Endodermal cell (in vitro differentiated cells): ENCODE data around the gene ZBTB7C. TPM values are rescaled to one million over a fixed set of nuclear protein-coding genes. Genes with fewer than 3 reads are reported as not detected.
"Not testable (repeated sequence)": the region's sequence is repeated elsewhere in the genome, so short reads cannot be mapped to it uniquely, and the experiment has no call there.

Experiments used
- DNase-seq: peaks from one replicate; pipeline ENCODE4 v3.0.0-alpha.2; 2017
- H3K27ac ChIP-seq: 2 replicates; pipeline ENCODE4 v1.5.1; 2013; ENCODE audit warnings: mild to moderate bottlenecking, low read depth, low read length, moderate library complexity
- H3K27me3 ChIP-seq: 2 replicates; pipeline ENCODE4 v1.6.1; 2013; ENCODE audit warnings: mild to moderate bottlenecking, low read length, moderate library complexity; ENCODE audit not compliant: insufficient read depth, control insufficient read depth, poor library complexity, severe bottlenecking
- H3K36me3 ChIP-seq: 2 replicates; pipeline ENCODE4 v1.7.0; 2013; ENCODE audit warnings: mild to moderate bottlenecking, low read length, moderate library complexity; ENCODE audit not compliant: control insufficient read depth, insufficient read depth
- H3K4me1 ChIP-seq: one replicate; pipeline ENCODE4 v1.7.0; 2013; ENCODE audit warnings: low read length; ENCODE audit not compliant: control insufficient read depth, insufficient read depth
- H3K4me3 ChIP-seq: 2 replicates; pipeline ENCODE4 v1.5.1; 2013; ENCODE audit warnings: mild to moderate bottlenecking, low read length, moderate library complexity
- H3K9ac ChIP-seq: 2 replicates; pipeline ENCODE4 v1.6.1; 2013; ENCODE audit warnings: mild to moderate bottlenecking, low read length, moderate library complexity; ENCODE audit not compliant: poor library complexity, severe bottlenecking; ENCODE audit errors: extremely low read depth
- H3K9me3 ChIP-seq: 2 replicates; pipeline ENCODE4 v1.6.1; 2013; ENCODE audit warnings: mild to moderate bottlenecking, low read length, moderate library complexity; ENCODE audit not compliant: control insufficient read depth
- H3K27ac Mint-ChIP-seq: 2 replicates; pipeline ENCODE4 v1.8.0; 2020; ENCODE audit warnings: mixed read lengths
- H3K27me3 Mint-ChIP-seq: 2 replicates; pipeline ENCODE4 v1.8.0; 2021; ENCODE audit warnings: mild to moderate bottlenecking, mixed read lengths; ENCODE audit not compliant: insufficient read depth
- H3K36me3 Mint-ChIP-seq: 2 replicates; pipeline ENCODE4 v1.8.0; 2020; ENCODE audit warnings: low read depth, mixed read lengths
- H3K4me1 Mint-ChIP-seq: 2 replicates; pipeline ENCODE4 v1.8.0; 2020; ENCODE audit warnings: mixed read lengths
- H3K4me3 Mint-ChIP-seq: 2 replicates; pipeline ENCODE4 v1.8.0; 2020; ENCODE audit warnings: mild to moderate bottlenecking, moderate library complexity, mixed read lengths
- H3K9me3 Mint-ChIP-seq: 2 replicates; pipeline ENCODE4 v1.8.0; 2020; ENCODE audit warnings: mild to moderate bottlenecking, mixed read lengths
- CTCF ChIP-seq: fragments of 200-600 bp; sonication (generic); conservative IDR thresholded peaks from 2 replicates; pipeline ENCODE4 v1.5.0; 2021; ENCODE audit warnings: antibody characterized with exemption, mild to moderate bottlenecking
- WGBS, 2 experiments: methylation state at CpG; one replicate each; pipeline versions ENCODE4 v1.1.5 to v1.1.7; 2013; ENCODE audit warnings: missing lambda C conversion rate in 2 of 2, mixed read lengths in 1 of 2; ENCODE audit not compliant: insufficient coverage in 1 of 2, insufficient read length in 1 of 2; 5-methylcytosine and 5-hydroxymethylcytosine counted together
- total RNA-seq, 2 donors: library from RNA; stranded (reverse); fragmentation: NEBNext Ultra II Directional in 1 of 2; extraction: Animal tissue kit (Norgen Biotek cat#: 25700) in 1 of 2; gene quantifications; 2 replicates in 1 of 2; 3 replicates in 1 of 2; pipeline ENCODE4 v1.2.1, GENCODE V29; 2021

The ZBTB7C gene
- total RNA-seq, 2 donors from 2014 or later: 0.31 to 0.62 TPM

- no peak for TF ChIP-seq CTCF
- Histone ChIP-seq H3K4me3 (no peak overlapping the region), H3K4me1 (no peaks in the 10 kb centered on the region), H3K36me3 (no peaks in the 10 kb centered on the region), H3K27ac (no peak overlapping the region), H3K27me3 (peaks cover 25% of the 10 kb centered on the region), H3K9me3 (no peaks in the 10 kb centered on the region), H3K9ac (no peak overlapping the region)
- peaks cover 23% of the 10 kb centered on the region for H3K27me3 Mint-ChIP-seq
- no peak overlapping the region for H3K27ac Mint-ChIP-seq
- H3K4me1 Mint-ChIP-seq: peaks cover 2% of the 10 kb centered on the region
- no peak for DNase-seq
- no peaks in the 10 kb centered on the region for H3K9me3 Mint-ChIP-seq
- no peaks in the 10 kb centered on the region for H3K36me3 Mint-ChIP-seq
- no peak overlapping the region for H3K4me3 Mint-ChIP-seq
- 94% methylated on average over 6 to 9 of the region's 9 CpGs for WGBS, 2 experiments
Measured at GRCh38 chr18:48440924-48441323, 31.7 kb upstream of the ZBTB7C start.

- 81 to 88% methylated on average over 2 of the region's 3 CpGs for WGBS, 2 experiments
- peaks cover 34% of the 10 kb centered on the region for H3K27me3 Mint-ChIP-seq
- no peak overlapping the region for H3K4me3 ChIP-seq
- H3K27ac ChIP-seq: no peak overlapping the region
- no peaks in the 10 kb centered on the region for H3K36me3 Mint-ChIP-seq
- no peaks in the 10 kb centered on the region for H3K36me3 ChIP-seq
- no peak overlapping the region for H3K9ac ChIP-seq
- no peak overlapping the region for H3K4me3 Mint-ChIP-seq
- H3K27me3 ChIP-seq: peaks cover 29% of the 10 kb centered on the region
- no peaks in the 10 kb centered on the region for H3K4me1 Mint-ChIP-seq
- H3K27ac Mint-ChIP-seq: no peak overlapping the region
- no peaks in the 10 kb centered on the region for H3K4me1 ChIP-seq
- H3K9me3 ChIP-seq: no peaks in the 10 kb centered on the region
- H3K9me3 Mint-ChIP-seq: no peaks in the 10 kb centered on the region
- TF ChIP-seq CTCF: no peak
- DNase-seq: no peak
Measured at GRCh38 chr18:48436907-48437306, 27.7 kb upstream of the ZBTB7C start.

GRCh38 chr18:48434382-48434781, 25.2 kb upstream of the ZBTB7C start:
- not testable (repeated sequence) for H3K36me3 Mint-ChIP-seq, H3K4me3 Mint-ChIP-seq, H3K9me3 Mint-ChIP-seq, H3K9me3 ChIP-seq, H3K27ac Mint-ChIP-seq, H3K4me1 ChIP-seq, H3K4me3 ChIP-seq, H3K4me1 Mint-ChIP-seq, DNase-seq, H3K36me3 ChIP-seq, H3K27ac ChIP-seq, H3K9ac ChIP-seq
- H3K27me3 Mint-ChIP-seq: peaks cover 37% of the 10 kb centered on the region
- 94 to 100% methylated on average over 2 to 4 of the region's 4 CpGs for WGBS, 2 experiments
- peaks cover 13% of the 10 kb centered on the region for H3K27me3 ChIP-seq

- no peak for TF ChIP-seq CTCF
- Mint-ChIP-seq H3K4me3 (no peak overlapping the region), H3K27ac (no peak overlapping the region), H3K4me1 (no peaks in the 10 kb centered on the region), H3K36me3 (no peaks in the 10 kb centered on the region), H3K9me3 (no peaks in the 10 kb centered on the region), H3K27me3 (peaks cover 41% of the 10 kb centered on the region)
- DNase-seq: no peak
- Histone ChIP-seq H3K27ac (no peak overlapping the region), H3K9me3 (no peaks in the 10 kb centered on the region), H3K9ac (no peak overlapping the region), H3K27me3 (peaks cover 8% of the 10 kb centered on the region), H3K4me1 (no peaks in the 10 kb centered on the region), H3K36me3 (no peaks in the 10 kb centered on the region), H3K4me3 (no peak overlapping the region)
- WGBS, 2 experiments: 94 to 100% methylated on average over 2 of the region's 2 CpGs
Measured at GRCh38 chr18:48433541-48433940, 24.4 kb upstream of the ZBTB7C start.
